ENCODE data around the gene SPECC1. TPM values are rescaled to one million over a fixed set of nuclear protein-coding genes. Genes with fewer than 3 reads are reported as not detected.

Gene SPECC1
- total and polyA plus RNA-seq, 9 of the 15 experiments (the other 6 are each of a cell fraction or from before 2014, with no cell fraction given), result 2.4 to 19.6 (median 14.7) TPM

DNA sequence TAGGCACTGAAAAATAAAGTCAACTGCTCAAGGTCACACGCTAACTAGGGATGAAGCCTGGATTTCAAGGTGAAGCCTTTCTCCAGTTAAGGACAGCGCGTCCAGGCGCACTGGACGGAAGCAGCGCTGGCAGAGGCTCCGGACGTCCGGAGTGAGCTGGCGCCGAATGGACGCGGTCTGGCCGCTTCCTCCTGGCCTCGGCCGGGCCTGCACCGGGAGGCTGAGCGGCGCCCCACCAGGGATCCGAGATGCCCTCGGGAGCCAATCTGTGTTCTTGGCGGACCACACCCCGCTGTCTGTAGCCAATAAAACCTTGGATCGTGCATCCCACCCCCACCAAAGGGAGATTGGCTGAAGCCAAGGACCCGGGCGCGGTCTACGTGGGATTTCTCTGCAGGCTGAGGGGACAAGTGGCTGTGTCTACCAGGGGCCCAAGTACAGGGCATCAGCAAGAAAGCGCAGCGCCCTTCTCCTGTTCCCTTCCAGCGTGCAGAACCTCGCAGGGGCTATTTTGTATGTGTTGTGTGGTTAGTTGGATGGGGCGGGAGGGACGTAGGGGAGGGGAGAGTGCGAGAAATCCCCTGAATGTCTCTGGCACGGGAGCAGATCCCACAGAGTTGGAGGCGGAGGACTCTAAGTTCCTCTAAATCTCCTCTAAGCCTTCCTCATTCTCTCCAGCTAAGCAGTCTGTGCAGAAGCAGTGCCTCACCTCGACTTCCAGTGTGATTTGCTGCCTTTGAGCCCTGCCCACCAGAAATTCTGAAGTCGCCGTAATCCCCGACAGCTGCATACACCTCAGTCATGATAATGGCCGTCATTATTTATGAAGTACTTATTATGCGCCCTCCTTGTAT lies 29.0 kb upstream of the SPECC1 start:
- peaks cover 9% of the 10 kb centered on the region; the same call in 1 of the 3 replicates for H3K36me3 ChIP-seq (ENCODE audit: control insufficient read depth, insufficient read depth, low read length)
- ATAC-seq (no peak), DNase-seq (ENCODE audit: extremely low read depth in 1 of 4, low spot score in 3 of 4) (no peak), FAIRE-seq (no peak)
- H2AFZ ChIP-seq (ENCODE audit: low read depth, low read length), result no peak overlapping the region
- intact Hi-C loops (cut with micrococcal nuclease) (no loop called here), in situ Hi-C loops (cut with MboI) (no loop called here)
- no peak overlapping the region for H3K4me3 ChIP-seq
- H3K4me1 ChIP-seq (replicated peaks in 1 of 2; ENCODE audit: control insufficient read depth in 2 of 2, insufficient read depth in 2 of 2, low read length in 2 of 2), result peaks cover 7 to 8% of the 10 kb centered on the region in 2 experiments; a peak in 4 of 5 replicates
- CTCF ChIA-PET (ENCODE audit: low intra/inter-chr PET ratio), result no interaction called here
- H3K9me1 ChIP-seq (ENCODE audit: control insufficient read depth, insufficient read depth, low read length), result no peaks in the 10 kb centered on the region
- 82% methylated on average over 20 of the region's 43 CpGs for WGBS (ENCODE audit: insufficient coverage, low coverage, missing lambda C conversion rate)
- H3K9ac ChIP-seq (ENCODE audit: insufficient read depth in 1 of 2, low read depth in 2 of 2, low read length in 2 of 2), result no peak overlapping the region
- BruUV-seq (replicated peaks), result no TSS peak
- POLR2A ChIA-PET, result no interaction called here
- no peaks in the 10 kb centered on the region for H4K20me1 ChIP-seq (replicated peaks; ENCODE audit: control insufficient read depth, insufficient read depth, low read length)
- H3K79me2 ChIP-seq (ENCODE audit: control insufficient read depth, insufficient read depth, low read length), result peaks cover 26% of the 10 kb centered on the region
- H3K27me3 ChIP-seq (ENCODE audit: control insufficient read depth in 2 of 2, insufficient read depth in 2 of 2, low read length in 2 of 2), result no peaks in the 10 kb centered on the region
- TF ChIP-seq POU5F1 (IDR thresholded peaks at IDR 0.05; ENCODE audit: borderline replicate concordance, low read depth, low read length, partially characterized antibody) (no peak), TBL1XR1 (IDR thresholded peaks at IDR 0.05; ENCODE audit: low read length in 2 of 2) (no peak), TOE1 (IDR thresholded peaks at IDR 0.05; ENCODE audit: borderline replicate concordance) (no peak), TOE1 (CRISPR knock-in tag; IDR thresholded peaks at IDR 0.05; ENCODE audit: borderline replicate concordance, low read depth) (no peak), SRSF3 (IDR thresholded peaks at IDR 0.05; ENCODE audit: insufficient read depth, low read length) (no peak)
- H3K27ac ChIP-seq (ENCODE audit: extremely low read depth, low read depth, low read length), result no peak overlapping the region
- no peak overlapping the region for H3K4me2 ChIP-seq (ENCODE audit: insufficient read depth, low read length)
- H3K9me3 ChIP-seq (replicated peaks; ENCODE audit: control insufficient read depth, insufficient read depth, low read depth, low read length), result peaks cover 9% of the 10 kb centered on the region
